ENCODE data around the gene RPTOR. TPM values are rescaled to one million over a fixed set of nuclear protein-coding genes. Genes with fewer than 3 reads are reported as not detected.

The RPTOR gene
- 25.8 to 35.5 TPM (median 31.7 TPM) in 5 replicates for total RNA-seq (2022; extraction: Qiagen RNA extraction)

GRCh38 chr17:80544655-80545498 lies at the start of gene RPTOR:
RPTOR (plus strand) TSS chr17:80544838; CDS start chr17:80545630, 792 bp downstream.

GRCh38 chr17:80991645-80992076 lies 447.0 kb downstream of the RPTOR start, which contains the start of gene CHMP6:
CHMP6 (plus strand) TSS chr17:80991841; CDS start chr17:80991919, 78 bp downstream.

Other genes starting within 250 kb of the RPTOR start
- 38.6 to 53.3 TPM (median 52.5 TPM) in 5 replicates for gene ENDOV, start 129.7 kb upstream of the RPTOR start, total RNA-seq (2022; extraction: Qiagen RNA extraction)
- 78.5 to 156 TPM (median 115 TPM) in 5 replicates for gene NPTX1, start 68.2 kb upstream of the RPTOR start, total RNA-seq (2022; extraction: Qiagen RNA extraction)